BJ (cell line): ENCODE measurements around the gene APH1A. TPM values are rescaled to one million over a fixed set of nuclear protein-coding genes. Genes with fewer than 3 reads are reported as not detected.
"Not testable (repeated sequence)": the region's sequence is repeated elsewhere in the genome, so short reads cannot be mapped to it uniquely, and the experiment has no call there.

Source experiments
- CTCF ChIA-PET: fragments of 350-600 bp; formaldehyde crosslinking; extraction: SDS; loops from one replicate; lab custom pipeline; 2021; ENCODE audit warnings: antibody characterized with exemption, inconsistent platforms; lab: Yijun Ruan, JAX
- POLR2A ChIA-PET: fragments of 300-600 bp; sonication (Branson Sonifier 250); formaldehyde crosslinking; extraction: SDS; loops from one replicate; lab custom pipeline; 2021; ENCODE audit warnings: antibody characterized with exemption; lab: Charles Lee
- DNase-seq: peaks from one replicate; pipeline ENCODE4 v3.0.0-alpha.2; 2011; ENCODE audit warnings: low read depth
- H3K27me3 ChIP-seq: 2 replicates; pipeline ENCODE4 v1.6.0; 2011; ENCODE audit warnings: low read length; ENCODE audit not compliant: control insufficient read depth, insufficient read depth
- H3K36me3 ChIP-seq: 2 replicates; pipeline ENCODE4 v1.5.1; 2011; ENCODE audit warnings: low read length; ENCODE audit not compliant: control insufficient read depth, insufficient read depth
- H3K4me3 ChIP-seq: 2 replicates; pipeline ENCODE4 v1.5.1; 2011; ENCODE audit warnings: low read depth, mild to moderate bottlenecking, control low read depth, low read length
- polyA minus RNA-seq: library from RNA; depleted of rRNA, polyadenylated mRNA; stranded (reverse); fragments of >200 nt; gene quantifications from 2 replicates; pipeline ENCODE4 v1.2.3, GENCODE V29; 2011; rRNA and poly(A)+ RNA removed
- polyA plus RNA-seq: library from polyadenylated mRNA; depleted of rRNA; stranded (reverse); fragments of >200 nt; gene quantifications from 2 replicates; pipeline ENCODE4 v1.2.3, GENCODE V29; 2011; rRNA removed
- TF ChIP-seq, protein P1 (sequence below): IDR thresholded peaks from 2 replicates; pipeline ENCODE4 v1.5.1; 2011; ENCODE audit warnings: low read depth, mild to moderate bottlenecking, control low read depth, inconsistent platforms, low read length, moderate library complexity; ENCODE audit not compliant: insufficient read depth

The APH1A gene
- polyA plus RNA-seq (156 and 172 TPM in 2 replicates), polyA minus RNA-seq (76.5 and 125 TPM in 2 replicates)

DNA sequence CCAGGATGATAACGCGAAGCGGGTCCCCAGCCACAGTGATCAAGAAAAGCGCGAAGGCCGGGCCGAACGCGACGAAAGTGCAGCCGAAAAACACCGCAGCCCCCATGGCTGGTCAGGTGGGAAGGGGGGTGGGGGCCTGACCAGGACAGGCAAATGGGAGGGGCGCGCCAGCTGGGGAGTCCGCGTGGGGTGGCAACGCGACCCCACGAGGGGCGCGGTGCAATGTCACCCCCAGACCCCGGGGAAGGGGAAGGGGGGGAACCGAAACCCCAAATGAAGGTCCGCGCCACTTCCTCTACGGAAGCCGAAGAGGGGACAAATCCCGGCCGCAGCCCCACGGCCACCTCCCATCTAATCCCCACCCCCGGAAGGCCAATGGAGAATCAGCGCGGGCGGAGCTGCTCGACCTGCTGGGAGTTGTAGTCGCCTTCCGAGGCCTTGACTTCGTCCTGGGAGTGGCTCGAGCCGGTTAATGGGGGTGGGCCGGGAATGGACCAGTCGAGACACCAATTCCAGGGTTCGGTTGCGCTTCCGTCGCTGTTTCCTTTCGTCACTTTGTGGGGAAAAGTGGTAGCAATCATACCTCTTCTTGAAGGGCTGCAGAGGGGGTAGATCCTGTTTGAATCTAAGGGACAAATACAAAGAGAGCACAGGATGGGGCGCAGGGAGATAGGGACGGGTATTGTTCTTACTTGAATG lies at the start of gene APH1A:
APH1A (minus strand) TSS at position 312 of the 699 bp plus-strand sequence; CDS start at position 106, 206 bp downstream.
- Histone ChIP-seq H3K4me3 (peak within 1 kb of the TSS; percentile 94), H3K27me3 (no peaks in the 10 kb centered on the region), H3K36me3 (peaks cover 11% of the 10 kb centered on the region)
- POLR2A ChIA-PET = interaction anchor here (1.0 kb wide), 1 partner anchor 9 kb away, joined by 5 read pairs; no protein-coding TSS in a partner anchor
- CTCF ChIA-PET = interaction anchor here (0.8 to 8.9 kb wide), 3 partner anchors 11 to 13 kb away, joined by 3 to 85 read pairs (median 9); partner anchors contain the start of gene CA14
- TF ChIP-seq, protein P1, sequence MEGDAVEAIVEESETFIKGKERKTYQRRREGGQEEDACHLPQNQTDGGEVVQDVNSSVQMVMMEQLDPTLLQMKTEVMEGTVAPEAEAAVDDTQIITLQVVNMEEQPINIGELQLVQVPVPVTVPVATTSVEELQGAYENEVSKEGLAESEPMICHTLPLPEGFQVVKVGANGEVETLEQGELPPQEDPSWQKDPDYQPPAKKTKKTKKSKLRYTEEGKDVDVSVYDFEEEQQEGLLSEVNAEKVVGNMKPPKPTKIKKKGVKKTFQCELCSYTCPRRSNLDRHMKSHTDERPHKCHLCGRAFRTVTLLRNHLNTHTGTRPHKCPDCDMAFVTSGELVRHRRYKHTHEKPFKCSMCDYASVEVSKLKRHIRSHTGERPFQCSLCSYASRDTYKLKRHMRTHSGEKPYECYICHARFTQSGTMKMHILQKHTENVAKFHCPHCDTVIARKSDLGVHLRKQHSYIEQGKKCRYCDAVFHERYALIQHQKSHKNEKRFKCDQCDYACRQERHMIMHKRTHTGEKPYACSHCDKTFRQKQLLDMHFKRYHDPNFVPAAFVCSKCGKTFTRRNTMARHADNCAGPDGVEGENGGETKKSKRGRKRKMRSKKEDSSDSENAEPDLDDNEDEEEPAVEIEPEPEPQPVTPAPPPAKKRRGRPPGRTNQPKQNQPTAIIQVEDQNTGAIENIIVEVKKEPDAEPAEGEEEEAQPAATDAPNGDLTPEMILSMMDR = no peak
- peak; percentile 78 for DNase-seq

DNA sequence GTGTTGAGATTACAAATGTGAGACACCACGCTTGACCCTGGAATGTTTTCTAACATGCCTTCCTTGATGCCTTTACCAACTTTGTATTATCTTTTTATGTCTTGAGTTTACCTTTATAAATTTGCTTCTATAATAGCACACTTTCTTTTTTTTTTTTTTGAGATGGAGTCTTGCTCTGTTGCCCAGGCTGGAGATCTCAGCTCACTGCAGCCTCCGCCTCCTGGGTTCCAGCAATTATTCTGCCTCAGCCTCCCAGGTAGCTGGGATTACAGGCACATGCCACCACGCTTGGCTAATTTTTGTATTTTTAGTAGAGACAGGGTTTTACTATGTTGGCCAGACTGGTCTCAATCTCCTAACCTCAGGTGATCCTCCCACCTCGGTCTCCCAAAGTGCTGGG lies 45.9 kb upstream of the APH1A start:
- H3K27me3 ChIP-seq, CTCF ChIA-PET, DNase-seq, H3K36me3 ChIP-seq, H3K4me3 ChIP-seq: not testable (repeated sequence)
- POLR2A ChIA-PET = interaction anchor here (0.8 kb wide), 1 partner anchor 16 kb away, joined by 4 read pairs; no protein-coding TSS in a partner anchor

DNA sequence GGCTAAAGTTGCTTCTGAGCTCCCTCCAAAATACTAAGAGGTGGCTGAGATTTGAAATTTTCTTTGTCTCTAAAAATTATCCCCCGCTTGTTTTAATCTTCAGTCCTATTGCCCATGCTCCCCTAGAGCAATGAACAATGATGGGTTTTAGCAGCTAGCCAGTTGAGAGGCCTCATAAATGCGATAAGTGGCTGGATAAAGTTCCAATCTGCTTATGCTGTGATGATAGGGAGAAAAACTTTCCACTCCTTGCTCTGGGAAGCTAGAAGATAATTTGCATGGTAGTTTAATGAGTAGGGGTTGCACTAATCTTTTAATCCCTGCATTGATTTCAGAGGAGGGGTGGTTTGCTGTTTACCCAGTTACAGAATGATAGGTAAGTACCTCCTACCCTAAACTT lies 42.9 kb upstream of the APH1A start:
- TF ChIP-seq, protein P1 = no peak
- ChIA-PET POLR2A (no interaction called here), CTCF (interaction anchor here (0.6 kb wide), 1 partner anchor 713 kb away, joined by 3 read pairs; no protein-coding TSS in a partner anchor)
- DNase-seq = no peak
- no peak overlapping the region for H3K4me3 ChIP-seq
- no peaks in the 10 kb centered on the region; the same call in 1 of the 2 replicates for H3K36me3 ChIP-seq
- no peaks in the 10 kb centered on the region for H3K27me3 ChIP-seq

DNA sequence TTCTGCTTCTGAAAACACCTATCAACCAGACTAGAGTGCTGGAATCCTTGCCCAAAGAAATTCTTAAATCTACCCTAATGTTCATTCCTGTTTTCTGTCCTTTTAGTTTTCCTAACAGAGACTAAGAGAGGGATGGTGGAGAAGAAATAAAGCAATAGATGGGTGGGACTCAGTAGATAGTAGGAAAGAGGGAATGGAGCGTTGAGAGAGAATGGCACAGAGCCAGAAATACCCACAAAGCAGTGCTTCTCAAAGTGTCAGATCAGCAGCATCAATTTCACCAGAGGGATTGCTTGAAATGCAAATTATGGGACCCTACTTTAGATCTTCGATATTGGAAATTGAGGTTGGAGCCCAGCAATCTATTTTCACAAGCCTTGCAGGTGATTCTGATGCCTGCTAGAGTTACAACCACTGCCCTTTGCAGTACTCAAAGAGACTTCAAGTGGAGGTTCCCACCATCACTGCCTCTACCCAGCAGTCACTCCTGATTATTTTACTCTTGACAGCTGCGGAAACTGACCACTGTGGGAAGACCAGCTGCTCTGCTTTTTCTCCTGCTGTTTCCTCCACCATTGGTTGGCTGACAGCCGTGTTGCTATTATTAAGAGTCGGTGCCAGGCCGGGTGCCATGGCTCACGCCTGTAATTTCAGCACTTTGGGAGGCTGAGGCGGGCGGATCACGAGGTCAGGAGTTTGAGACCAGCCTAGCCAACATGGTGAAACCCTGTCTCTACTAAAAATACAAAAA lies 41.1 kb upstream of the APH1A start:
- Histone ChIP-seq H3K36me3 (no peaks in the 10 kb centered on the region; the same call in 1 of the 2 replicates), H3K27me3 (no peaks in the 10 kb centered on the region), H3K4me3 (no peak overlapping the region)
- POLR2A ChIA-PET = interaction anchor here (0.6 kb wide), 1 partner anchor 37 kb away, joined by 4 read pairs; no protein-coding TSS in a partner anchor
- DNase-seq = no peak
- TF ChIP-seq, protein P1 = no peak
- CTCF ChIA-PET = no interaction called here

DNA sequence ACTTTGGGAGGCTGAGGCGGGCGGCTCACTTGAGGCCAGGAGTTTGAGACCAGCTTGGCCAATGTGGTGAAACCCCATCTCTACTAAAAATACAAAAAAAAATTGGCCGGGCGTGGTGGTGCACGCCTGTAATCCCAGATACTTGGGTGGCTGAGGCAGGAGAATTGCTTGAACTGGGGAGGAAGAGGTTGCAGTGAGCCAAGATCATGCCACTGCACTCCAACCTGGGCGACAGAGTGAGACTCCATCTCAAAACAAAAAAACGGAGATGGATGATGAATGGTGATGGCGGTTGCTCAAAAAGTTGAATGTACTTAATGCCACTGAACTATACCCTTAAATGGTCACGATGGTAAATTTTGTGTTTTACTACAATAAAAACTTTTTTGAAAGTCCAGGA lies 39.8 kb upstream of the APH1A start:
- POLR2A ChIA-PET = not testable (repeated sequence)

DNA sequence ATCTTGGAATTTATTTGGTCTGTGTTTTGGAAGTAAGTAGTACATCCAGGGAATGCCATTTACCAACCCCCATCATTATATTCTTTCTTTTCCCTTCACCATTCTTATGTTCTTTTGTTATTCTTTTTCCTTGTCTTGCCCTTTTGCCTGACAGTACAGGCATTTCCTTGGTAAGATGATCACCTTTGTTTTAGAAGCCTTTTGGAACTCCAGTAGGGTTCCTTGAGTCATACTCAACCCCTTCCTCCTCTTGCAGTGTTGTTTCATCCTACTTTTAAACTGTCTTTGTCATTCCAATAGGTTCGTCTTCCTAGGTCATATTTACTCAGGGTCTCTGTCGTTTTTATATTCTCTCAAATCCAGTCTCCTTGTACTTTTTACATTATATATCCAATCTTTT lies 34.1 kb upstream of the APH1A start:
- ChIA-PET CTCF (no interaction called here), POLR2A (no interaction called here)
- TF ChIP-seq, protein P1 = no peak
- DNase-seq = no peak
- Histone ChIP-seq H3K27me3 (no peaks in the 10 kb centered on the region), H3K4me3 (no peak overlapping the region), H3K36me3 (peaks cover 8% of the 10 kb centered on the region)

More for the DNA sequence above, 39.8 kb upstream of the APH1A start:
- DNase-seq, H3K27me3 ChIP-seq, CTCF ChIA-PET, H3K4me3 ChIP-seq, H3K36me3 ChIP-seq: not testable (repeated sequence)
